ENCODE data around the gene NT5C3B.
"Not testable (repeated sequence)": the region's sequence is repeated elsewhere in the genome, so short reads cannot be mapped to it uniquely, and the experiment has no call there.

NT5C3B gene

GRCh38 chr17:41777157-41777573 is 58.9 kb downstream of the NT5C3B start:
- TF ChIP-seq CTCF (conservative IDR thresholded peaks at IDR 0.05; ENCODE audit: low read length), result no peak
- DNase-seq (ENCODE audit: low read depth), result peak; percentile 20
- no peak overlapping the region for H3K4me3 ChIP-seq (ENCODE audit: low read length)

- DNase-seq (ENCODE audit: low read depth); H3K4me3 ChIP-seq (ENCODE audit: low read length): not testable (repeated sequence)
Observed at GRCh38 chr17:41776262-41776900, 59.7 kb downstream of the NT5C3B start.

- no peak for DNase-seq (ENCODE audit: low read depth)
- H3K4me3 ChIP-seq (ENCODE audit: low read length), result no peak overlapping the region
- no peak for TF ChIP-seq CTCF (conservative IDR thresholded peaks at IDR 0.05; ENCODE audit: low read length)
Observed at GRCh38 chr17:41775394-41776226, 60.4 kb downstream of the NT5C3B start.

All from AG10803 (cell line).